ENCODE results near the gene TACC2. TPM values are rescaled to one million over a fixed set of nuclear protein-coding genes. Genes with fewer than 3 reads are reported as not detected.

Gene TACC2
- total RNA-seq, 4 donors from 2014 or later: 46.5 to 106 (median 71.6) TPM

- Histone ChIP-seq H3K27ac (no peak overlapping the region), H3K27me3 (no peaks in the 10 kb centered on the region), H3K4me3 (no peak overlapping the region), H3K4me1 (no peaks in the 10 kb centered on the region), H3K36me3 (peaks cover 0 to 10% (median 0%) of the 10 kb centered on the region in 3 donors), H3K9me3 (no peaks in the 10 kb centered on the region)
- intact Hi-C loops (cut with DNase I): no loop called here
- DNase-seq: no peak
- TF ChIP-seq POLR2A (IDR thresholded peaks at IDR 0.05) (no peak), CTCF (IDR thresholded peaks at IDR 0.05) (no peak)
- 49 to 57% methylated on average over 2 of the region's 2 CpGs for WGBS, 2 donors
Measured at GRCh38 chr10:121949049-121949448, 39.9 kb upstream of the TACC2 start.

- Histone ChIP-seq H3K36me3 (peaks cover 0 to 13% (median 0%) of the 10 kb centered on the region in 3 donors), H3K4me3 (no peak overlapping the region), H3K27ac (no peak overlapping the region), H3K27me3 (no peaks in the 10 kb centered on the region), H3K9me3 (no peaks in the 10 kb centered on the region), H3K4me1 (no peaks in the 10 kb centered on the region)
- WGBS, 2 donors: 80 to 94% methylated on average over 3 of the region's 3 CpGs
- intact Hi-C loops (cut with DNase I): no loop called here
- TF ChIP-seq CTCF (IDR thresholded peaks at IDR 0.05): no peak
- TF ChIP-seq POLR2A (IDR thresholded peaks at IDR 0.05): no peak
- DNase-seq: no peak
Measured at GRCh38 chr10:121949451-121949850, 39.5 kb upstream of the TACC2 start.

- 80 to 86% methylated on average over 5 of the region's 5 CpGs for WGBS, 2 donors
- no peak for DNase-seq
- Histone ChIP-seq H3K27me3 (no peaks in the 10 kb centered on the region), H3K9me3 (no peaks in the 10 kb centered on the region), H3K27ac (no peak overlapping the region), H3K4me1 (peaks cover 0 to 7% (median 0%) of the 10 kb centered on the region in 3 donors), H3K4me3 (no peak overlapping the region), H3K36me3 (peaks cover 0 to 41% (median 0%) of the 10 kb centered on the region in 3 donors)
- intact Hi-C loops (cut with DNase I): no loop called here
- TF ChIP-seq CTCF (IDR thresholded peaks at IDR 0.05): no peak
- TF ChIP-seq POLR2A (IDR thresholded peaks at IDR 0.05): no peak
Measured at GRCh38 chr10:121952226-121952625, 36.7 kb upstream of the TACC2 start.

GRCh38 chr10:121956111-121957061, 32.6 kb upstream of the TACC2 start:
- Histone ChIP-seq H3K27me3 (no peaks in the 10 kb centered on the region), H3K36me3 (peaks cover 0 to 83% (median 3%) of the 10 kb centered on the region in 3 donors), H3K27ac (no peak overlapping the region), H3K9me3 (no peaks in the 10 kb centered on the region), H3K4me1 (peaks cover 0 to 7% (median 0%) of the 10 kb centered on the region in 3 donors), H3K4me3 (no peak overlapping the region)
- intact Hi-C loops (cut with DNase I): no loop called here
- no peak for TF ChIP-seq POLR2A (IDR thresholded peaks at IDR 0.05)
- no peak for TF ChIP-seq CTCF (IDR thresholded peaks at IDR 0.05)
- 58 to 62% methylated on average over 7 of the region's 7 CpGs for WGBS, 2 donors
- DNase-seq: no peak

- WGBS, 2 donors: 88 to 91% methylated on average over 3 of the region's 3 CpGs
Measured at GRCh38 chr10:121959671-121960070, 29.3 kb upstream of the TACC2 start.

More at GRCh38 chr10:121959671-121960070, 29.3 kb upstream of the TACC2 start:
- Histone ChIP-seq H3K27me3 (no peaks in the 10 kb centered on the region), H3K36me3 (peaks cover 0 to 100% (median 3%) of the 10 kb centered on the region in 3 donors), H3K27ac (no peak overlapping the region), H3K9me3 (no peaks in the 10 kb centered on the region), H3K4me3 (no peak overlapping the region), H3K4me1 (peaks cover 0 to 7% (median 0%) of the 10 kb centered on the region in 3 donors)
- intact Hi-C loops (cut with DNase I): no loop called here
- TF ChIP-seq CTCF (IDR thresholded peaks at IDR 0.05): no peak
- no peak for TF ChIP-seq POLR2A (IDR thresholded peaks at IDR 0.05)
- DNase-seq: no peak
